GM23338 (cell line): ENCODE data around the gene LSP1. TPM values are rescaled to one million over a fixed set of nuclear protein-coding genes. Genes with fewer than 3 reads are reported as not detected.

Source experiments
- ATAC-seq: fragments of 200-7000 bp; cut with Tn5 transposase; 3 replicates; pipeline ENCODE4 v1.9.1; 2020
- DNase-seq: peaks from one replicate; pipeline ENCODE4 v3.0.0-alpha.2; 2015; ENCODE audit warnings: low spot score
- H2AFZ ChIP-seq: fragments of 200-600 bp; sonication (generic); 2 replicates; pipeline ENCODE4 v1.8.0; 2016; ENCODE audit warnings: antibody characterized with exemption, mild to moderate bottlenecking, moderate library complexity
- H3F3A ChIP-seq: fragments of 200-600 bp; sonication (generic); replicated peaks from 2 replicates; pipeline ENCODE4 v1.8.0; 2017; ENCODE audit warnings: antibody characterized with exemption, mixed run types, low read depth
- H3K27ac ChIP-seq: fragments of 200-600 bp; sonication (generic); 2 replicates; pipeline ENCODE4 v1.6.1; 2016; ENCODE audit warnings: low read depth
- H3K27me3 ChIP-seq: fragments of 200-600 bp; sonication (generic); 2 replicates; pipeline ENCODE4 v1.8.0; 2016; ENCODE audit warnings: mild to moderate bottlenecking, mixed run types, moderate library complexity; ENCODE audit not compliant: insufficient read depth
- H3K36me3 ChIP-seq: fragments of 200-600 bp; sonication (generic); 2 replicates; pipeline ENCODE4 v1.8.0; 2016; ENCODE audit warnings: mild to moderate bottlenecking; ENCODE audit not compliant: insufficient read depth
- H3K4me1 ChIP-seq: fragments of 200-600 bp; sonication (generic); 2 replicates; pipeline ENCODE4 v1.8.0; 2016; ENCODE audit warnings: mild to moderate bottlenecking, moderate library complexity; ENCODE audit not compliant: insufficient read depth
- H3K4me2 ChIP-seq: fragments of 200-600 bp; sonication (generic); 2 replicates; pipeline ENCODE4 v1.7.1; 2017; ENCODE audit warnings: mixed run types
- H3K4me3 ChIP-seq: fragments of 200-600 bp; sonication (generic); 2 replicates; pipeline ENCODE4 v1.6.1; 2016; ENCODE audit warnings: mixed run types
- H3K79me2 ChIP-seq: fragments of 200-600 bp; sonication (generic); replicated peaks from 2 replicates; pipeline ENCODE4 v1.8.0; 2017; ENCODE audit warnings: mild to moderate bottlenecking; ENCODE audit not compliant: insufficient read depth
- H3K9me2 ChIP-seq: fragments of 200-600 bp; sonication (generic); 2 replicates; pipeline ENCODE4 v1.8.0; 2017; ENCODE audit not compliant: insufficient read depth
- H4K20me1 ChIP-seq: fragments of 200-600 bp; sonication (generic); replicated peaks from 2 replicates; pipeline ENCODE4 v1.8.0; 2017; ENCODE audit warnings: mild to moderate bottlenecking; ENCODE audit not compliant: insufficient read depth
- H3K27ac Mint-ChIP-seq: 2 replicates; pipeline ENCODE4 v1.8.0; 2020; ENCODE audit warnings: inconsistent platforms, mild to moderate bottlenecking, moderate library complexity, mixed read lengths
- H3K27me3 Mint-ChIP-seq: 3 replicates; pipeline ENCODE4 v1.8.0; 2022; ENCODE audit warnings: low read depth, mild to moderate bottlenecking, moderate library complexity, mixed read lengths, inconsistent platforms; ENCODE audit not compliant: insufficient read depth, poor library complexity
- H3K36me3 Mint-ChIP-seq: 3 replicates; pipeline ENCODE4 v1.8.0; 2021; ENCODE audit warnings: low read depth, mild to moderate bottlenecking, inconsistent platforms, moderate library complexity, mixed read lengths
- H3K4me1 Mint-ChIP-seq: 3 replicates; pipeline ENCODE4 v1.8.0; 2020; ENCODE audit warnings: mild to moderate bottlenecking, inconsistent platforms, mixed read lengths
- H3K4me3 Mint-ChIP-seq: 3 replicates; pipeline ENCODE4 v1.8.0; 2021; ENCODE audit warnings: moderate library complexity, mild to moderate bottlenecking, inconsistent platforms, mixed read lengths
- H3K9me3 Mint-ChIP-seq: 3 replicates; pipeline ENCODE4 v1.8.0; 2020; ENCODE audit warnings: moderate library complexity, mild to moderate bottlenecking, inconsistent platforms, mixed read lengths
- CREB1 ChIP-seq: fragments of 250-450 bp; sonication (Bioruptor Pico); IDR thresholded peaks from 2 replicates; pipeline ENCODE4 v1.5.0; 2020; ENCODE audit warnings: low read depth, mild to moderate bottlenecking, moderate library complexity
- EZH2 ChIP-seq: fragments of 200-600 bp; sonication (generic); IDR thresholded peaks from one replicate; pipeline ENCODE4 v1.8.0; 2017; ENCODE audit warnings: antibody characterized with exemption, mild to moderate bottlenecking, low read depth; ENCODE audit not compliant: unreplicated experiment
- JUNB ChIP-seq: IDR thresholded peaks from one replicate; pipeline ENCODE4 v1.6.1; 2016; ENCODE audit warnings: antibody characterized with exemption; ENCODE audit not compliant: unreplicated experiment
- NANOG ChIP-seq: IDR thresholded peaks from 2 replicates; pipeline ENCODE4 v1.6.1; 2016; ENCODE audit warnings: antibody characterized with exemption, borderline replicate concordance
- POLR2AphosphoS5 ChIP-seq: IDR thresholded peaks from 2 replicates; pipeline ENCODE4 v1.6.1; 2016; ENCODE audit warnings: antibody characterized with exemption, low read depth
- REST ChIP-seq: IDR thresholded peaks from one replicate; pipeline ENCODE4 v1.6.1; 2018; ENCODE audit warnings: antibody characterized with exemption; ENCODE audit not compliant: unreplicated experiment
- ZNF114 ChIP-seq: fragments of 250-450 bp; sonication (Bioruptor Pico); IDR thresholded peaks from 2 replicates; pipeline ENCODE4 v1.5.0; 2020; ENCODE audit warnings: mild to moderate bottlenecking, moderate library complexity
- ZNF331 ChIP-seq: fragments of 250-450 bp; sonication (Bioruptor Pico); IDR thresholded peaks from 2 replicates; pipeline ENCODE4 v1.5.0; 2020; ENCODE audit warnings: low read depth, mild to moderate bottlenecking, moderate library complexity
- polyA plus RNA-seq: library from polyadenylated mRNA; unstranded; fragments of >200 nt; fragmentation: Nextera tagmentation; extraction: Ambion mirVana; gene quantifications from 2 replicates; pipeline ENCODE4 v1.2.1, GENCODE V29; 2016
- total RNA-seq: library from RNA; depleted of rRNA; stranded (reverse); fragments of >200 nt; shearing (Covaris generic); gene quantifications from 2 replicates; pipeline ENCODE4 v1.2.3, GENCODE V29; 2014
- TF ChIP-seq, protein P1 (sequence below): IDR thresholded peaks from 2 replicates; pipeline ENCODE4 v1.6.1; 2016; ENCODE audit warnings: antibody characterized with exemption
- TF ChIP-seq, protein P2 (sequence below), 2 experiments: fragments of 200-600 bp in 1 of 2; sonication (generic) in 1 of 2; conservative IDR thresholded peaks; 2 replicates each; pipeline versions ENCODE4 v1.5.1 to v1.6.1; 2016 to 2017; ENCODE audit warnings: antibody characterized with exemption in 2 of 2, low read depth in 2 of 2, mild to moderate bottlenecking in 2 of 2, moderate library complexity in 1 of 2

LSP1 gene
- total and polyA plus RNA-seq, 2 experiments from 2014 or later = 0.84 TPM; not detected in 1

GRCh38 chr11:1861435-1862411, 8.8 kb downstream of the LSP1 start:
- no peaks in the 10 kb centered on the region for H3K9me3 Mint-ChIP-seq
- no peak overlapping the region for H3K27ac Mint-ChIP-seq
- Histone ChIP-seq H3K79me2 (no peaks in the 10 kb centered on the region), H3K36me3 (no peaks in the 10 kb centered on the region), H3K4me1 (no peaks in the 10 kb centered on the region), H3K4me3 (no peak overlapping the region), H3K9me2 (no peaks in the 10 kb centered on the region), H3K27ac (no peak overlapping the region), H3F3A (no peaks in the 10 kb centered on the region), H2AFZ (no peak overlapping the region), H4K20me1 (no peaks in the 10 kb centered on the region), H3K4me2 (no peak overlapping the region), H3K27me3 (no peaks in the 10 kb centered on the region)
- no peak overlapping the region for H3K4me3 Mint-ChIP-seq
- H3K27me3 Mint-ChIP-seq = peaks cover 3% of the 10 kb centered on the region
- no peaks in the 10 kb centered on the region for H3K36me3 Mint-ChIP-seq
- ATAC-seq (no peak), DNase-seq (no peak)
- TF ChIP-seq CREB1 (CRISPR knock-in tag) (no peak), EZH2 (no peak), REST (no peak), ZNF331 (no peak), JUNB (no peak), NANOG (no peak), POLR2AphosphoS5 (no peak), ZNF114 (CRISPR knock-in tag) (no peak)
- TF ChIP-seq, protein P1, sequence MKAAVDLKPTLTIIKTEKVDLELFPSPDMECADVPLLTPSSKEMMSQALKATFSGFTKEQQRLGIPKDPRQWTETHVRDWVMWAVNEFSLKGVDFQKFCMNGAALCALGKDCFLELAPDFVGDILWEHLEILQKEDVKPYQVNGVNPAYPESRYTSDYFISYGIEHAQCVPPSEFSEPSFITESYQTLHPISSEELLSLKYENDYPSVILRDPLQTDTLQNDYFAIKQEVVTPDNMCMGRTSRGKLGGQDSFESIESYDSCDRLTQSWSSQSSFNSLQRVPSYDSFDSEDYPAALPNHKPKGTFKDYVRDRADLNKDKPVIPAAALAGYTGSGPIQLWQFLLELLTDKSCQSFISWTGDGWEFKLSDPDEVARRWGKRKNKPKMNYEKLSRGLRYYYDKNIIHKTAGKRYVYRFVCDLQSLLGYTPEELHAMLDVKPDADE = no peak
- TF ChIP-seq, protein P2, sequence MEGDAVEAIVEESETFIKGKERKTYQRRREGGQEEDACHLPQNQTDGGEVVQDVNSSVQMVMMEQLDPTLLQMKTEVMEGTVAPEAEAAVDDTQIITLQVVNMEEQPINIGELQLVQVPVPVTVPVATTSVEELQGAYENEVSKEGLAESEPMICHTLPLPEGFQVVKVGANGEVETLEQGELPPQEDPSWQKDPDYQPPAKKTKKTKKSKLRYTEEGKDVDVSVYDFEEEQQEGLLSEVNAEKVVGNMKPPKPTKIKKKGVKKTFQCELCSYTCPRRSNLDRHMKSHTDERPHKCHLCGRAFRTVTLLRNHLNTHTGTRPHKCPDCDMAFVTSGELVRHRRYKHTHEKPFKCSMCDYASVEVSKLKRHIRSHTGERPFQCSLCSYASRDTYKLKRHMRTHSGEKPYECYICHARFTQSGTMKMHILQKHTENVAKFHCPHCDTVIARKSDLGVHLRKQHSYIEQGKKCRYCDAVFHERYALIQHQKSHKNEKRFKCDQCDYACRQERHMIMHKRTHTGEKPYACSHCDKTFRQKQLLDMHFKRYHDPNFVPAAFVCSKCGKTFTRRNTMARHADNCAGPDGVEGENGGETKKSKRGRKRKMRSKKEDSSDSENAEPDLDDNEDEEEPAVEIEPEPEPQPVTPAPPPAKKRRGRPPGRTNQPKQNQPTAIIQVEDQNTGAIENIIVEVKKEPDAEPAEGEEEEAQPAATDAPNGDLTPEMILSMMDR (conservative IDR thresholded peaks at IDR 0.05; ENCODE audit: low read depth in 2 of 2) = no peak
- no peaks in the 10 kb centered on the region for H3K4me1 Mint-ChIP-seq
